NCI-H2081 (cell line): ENCODE results near the gene DNAAF3.

ENCODE experiments used
- DNase-seq, 2 experiments: peaks; one replicate each; lab custom pipeline; 2025; lab: John Stamatoyannopoulos, UW

The DNAAF3 gene

GRCh38 chr19:55153652-55154264 lies 12.7 kb downstream of the DNAAF3 start:
- DNase-seq, result no peak

- peak in 1 of 2 experiments; percentile 12 for DNase-seq
Measured at GRCh38 chr19:55152017-55152416, 14.4 kb downstream of the DNAAF3 start.

GRCh38 chr19:55149078-55150003 lies 17.1 kb downstream of the DNAAF3 start, which contains the start of gene TNNT1:
Gene TNNT1 (minus strand): TSS chr19:55149206. CDS start chr19:55147157, 2,049 bp downstream.
- DNase-seq, result no peak

GRCh38 chr19:55147545-55148251 lies 18.7 kb downstream of the DNAAF3 start:
- no peak for DNase-seq

- peak; percentile 47 to 51 for DNase-seq
Measured at GRCh38 chr19:55146705-55147273, 19.6 kb downstream of the DNAAF3 start.

DNA sequence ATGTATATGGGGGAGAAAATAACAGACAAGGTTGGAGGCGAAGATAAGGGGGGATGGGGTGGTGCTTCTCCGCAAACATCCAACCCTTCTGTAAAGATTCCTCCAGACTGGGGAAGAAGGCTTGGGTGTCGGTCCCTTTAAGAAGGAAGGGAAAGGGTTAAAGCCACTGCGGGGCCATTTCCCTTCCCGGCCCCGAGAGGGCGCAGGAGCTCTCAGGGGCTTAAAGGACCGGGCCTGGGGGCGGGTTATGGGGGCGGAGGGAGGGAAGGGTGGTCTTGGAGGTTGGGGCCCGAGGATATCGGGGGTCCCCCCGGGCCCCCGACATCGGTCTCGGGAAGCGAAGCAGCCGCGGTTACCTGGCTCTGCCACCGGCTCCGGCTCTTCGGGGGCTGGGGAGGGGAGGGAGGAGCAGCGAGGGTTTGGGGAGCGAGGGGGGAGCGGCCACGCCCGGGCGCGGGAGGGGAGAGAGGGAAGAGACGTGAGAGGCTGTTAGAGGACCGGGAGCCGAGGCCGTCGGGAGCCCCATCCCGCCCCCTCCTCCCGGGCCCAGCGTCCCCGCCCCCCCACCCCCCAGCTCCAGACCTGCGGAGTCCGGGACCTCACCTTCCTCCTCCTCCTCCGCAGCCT lies 20.2 kb downstream of the DNAAF3 start:
- DNase-seq, result peak in 1 of 2 experiments; percentile 26

GRCh38 chr19:55145232-55145631 lies 21.2 kb downstream of the DNAAF3 start:
- no peak for DNase-seq

- no peak for DNase-seq
Measured at GRCh38 chr19:55141696-55142095, 24.7 kb downstream of the DNAAF3 start.

DNA sequence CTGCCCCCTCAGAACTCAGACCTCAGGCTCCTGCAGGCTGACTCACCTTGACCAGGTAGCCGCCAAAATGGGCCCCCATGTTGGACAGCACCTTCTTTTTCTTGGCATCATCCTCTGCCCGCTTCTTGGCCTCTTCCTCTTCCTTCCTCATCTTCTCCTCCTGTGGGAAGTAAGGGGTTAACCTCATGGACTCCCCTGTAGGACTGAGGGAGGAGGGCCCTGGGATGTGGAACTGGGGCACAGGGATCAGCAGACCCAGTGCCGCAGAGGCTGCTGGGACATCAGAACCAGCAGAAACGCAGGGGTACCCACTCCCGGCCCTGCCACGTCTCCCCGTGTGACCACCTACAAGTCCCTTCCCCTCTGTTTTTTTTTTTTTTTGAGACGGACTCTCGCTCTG lies 28.5 kb downstream of the DNAAF3 start:
- DNase-seq, result no peak

GRCh38 chr19:55136399-55137102 lies 29.9 kb downstream of the DNAAF3 start:
- no peak for DNase-seq

DNA sequence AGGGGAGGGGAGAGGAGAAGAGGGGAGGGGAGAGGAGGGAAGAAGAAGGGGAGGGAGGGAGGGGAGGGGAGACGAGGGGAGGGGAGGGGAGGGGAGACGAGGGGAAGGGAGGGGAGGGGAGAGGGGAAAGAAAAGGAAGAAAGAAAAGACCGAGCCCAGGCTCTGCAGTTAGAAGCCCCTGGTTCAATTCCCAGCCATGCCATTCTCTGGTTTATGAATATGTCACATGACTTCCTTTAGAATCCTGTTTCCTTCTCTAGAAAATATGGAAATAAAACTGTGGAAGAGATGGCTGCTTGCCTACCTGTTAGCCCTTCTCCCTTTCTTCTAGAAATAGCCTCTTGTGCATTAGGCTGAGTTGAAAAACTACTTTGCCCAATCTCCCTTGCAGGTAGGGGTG lies 31.7 kb downstream of the DNAAF3 start:
- DNase-seq, result no peak

GRCh38 chr19:55133639-55134444 lies 32.6 kb downstream of the DNAAF3 start:
- no peak for DNase-seq

- no peak for DNase-seq
Measured at GRCh38 chr19:55132453-55133129, 33.8 kb downstream of the DNAAF3 start.

- no peak for DNase-seq
Measured at GRCh38 chr19:55131421-55131820, 35.0 kb downstream of the DNAAF3 start.

DNA sequence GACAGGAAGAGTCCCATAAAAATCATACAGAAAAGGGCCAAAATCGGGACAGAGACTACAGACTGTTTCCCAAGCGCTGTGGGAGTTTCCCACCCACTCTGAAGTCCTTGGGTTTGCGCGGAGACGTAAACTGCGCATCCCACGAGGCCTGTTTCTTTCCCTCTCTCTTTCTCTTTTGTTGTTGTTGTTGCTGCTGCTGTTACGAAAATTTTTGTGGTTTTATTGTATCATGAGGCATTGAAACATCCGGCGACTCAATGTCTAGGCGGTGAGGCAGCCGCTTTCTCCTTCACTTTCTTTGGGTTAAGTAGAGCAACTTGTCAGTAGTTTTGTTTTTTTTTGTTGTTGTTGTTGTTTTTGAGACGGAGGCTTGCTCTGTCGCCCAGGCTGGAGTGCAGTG lies 47.4 kb downstream of the DNAAF3 start:
- DNase-seq, result no peak

- no peak for DNase-seq
Measured at GRCh38 chr19:55118401-55118991, 47.9 kb downstream of the DNAAF3 start.

DNA sequence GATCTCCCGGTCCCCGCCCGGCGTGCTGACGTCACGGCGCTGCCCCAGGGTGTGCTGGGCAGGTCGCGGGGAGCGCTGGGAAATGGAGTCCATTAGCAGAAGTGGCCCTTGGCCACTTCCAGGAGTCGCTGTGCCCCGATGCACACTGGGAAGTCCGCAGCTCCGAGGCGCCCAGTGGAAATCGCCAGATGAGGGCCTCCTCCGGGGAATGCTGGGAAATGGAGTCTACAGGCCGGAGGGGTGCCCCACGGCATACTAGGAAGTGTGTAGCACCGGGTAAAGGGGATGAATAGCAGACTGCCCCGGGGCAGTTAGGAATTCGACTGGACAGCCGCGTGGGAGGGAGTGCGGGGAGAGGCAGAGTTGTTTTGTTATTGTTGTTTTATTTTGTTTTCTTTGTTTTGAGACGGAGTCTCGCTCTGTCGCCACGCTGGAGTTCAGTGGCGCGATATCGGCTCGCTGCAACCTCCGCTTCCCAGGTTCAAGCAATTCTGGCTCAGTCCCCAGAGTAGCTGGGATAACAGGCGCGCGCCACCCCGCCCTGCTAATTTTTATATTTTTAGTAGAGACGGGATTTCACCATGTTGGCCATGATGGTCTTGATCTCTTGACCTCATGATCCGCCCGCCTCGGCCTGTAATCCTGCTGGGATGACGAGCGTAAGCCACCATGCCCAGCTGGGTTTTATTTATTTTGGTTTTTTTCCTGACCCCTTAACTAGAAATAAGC lies 48.6 kb downstream of the DNAAF3 start:
- peak; percentile 98 to 99 for DNase-seq

- no peak for DNase-seq
Measured at GRCh38 chr19:55116859-55117662, 49.4 kb downstream of the DNAAF3 start, which contains the start of gene PPP1R12C. Gene PPP1R12C (minus strand): TSS chr19:55117637. CDS start chr19:55117543, 94 bp downstream.
